IPS DF 19.7 (cell line): ENCODE measurements around the gene MRE11.
"Not testable (repeated sequence)": the region's sequence is repeated elsewhere in the genome, so short reads cannot be mapped to it uniquely, and the experiment has no call there.

Experiments used
- DNase-seq: peaks from one replicate; pipeline ENCODE4 v3.0.0-alpha.2; 2013; ENCODE audit warnings: low read depth, low spot score

Gene MRE11

GRCh38 chr11:94506513-94506912 is 12.9 kb upstream of the MRE11 start:
- not testable (repeated sequence) for DNase-seq

DNA sequence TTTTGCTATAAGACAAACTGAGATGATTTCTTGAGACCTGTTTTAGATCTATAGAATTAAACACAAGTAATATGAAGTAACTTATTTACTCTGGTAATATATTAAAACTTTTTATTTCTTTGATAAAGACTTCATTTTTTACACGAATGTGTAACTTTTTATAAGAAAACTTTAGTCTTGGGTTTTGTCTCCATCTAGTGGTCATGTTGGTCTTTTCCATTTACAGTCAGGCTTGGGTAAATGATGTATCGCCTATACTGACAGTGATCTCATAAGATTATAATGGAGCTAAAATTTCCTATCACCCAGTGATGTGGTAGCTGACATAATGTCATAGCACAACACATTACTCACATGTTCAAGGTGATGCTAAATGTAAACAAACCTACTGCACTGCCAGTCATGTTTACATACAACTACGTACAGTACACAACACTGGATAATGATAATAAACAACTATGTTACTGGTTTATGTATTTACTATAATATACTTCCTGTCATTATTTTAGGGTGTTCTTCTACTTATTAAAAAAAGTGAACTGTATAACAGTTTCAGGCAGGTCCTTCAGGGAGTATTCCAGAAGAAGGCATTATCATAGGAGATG is 11.1 kb upstream of the MRE11 start:
- no peak for DNase-seq

GRCh38 chr11:94501522-94501921 is 7.9 kb upstream of the MRE11 start:
- no peak for DNase-seq

GRCh38 chr11:94500181-94500580 is 6.5 kb upstream of the MRE11 start:
- no peak for DNase-seq

DNA sequence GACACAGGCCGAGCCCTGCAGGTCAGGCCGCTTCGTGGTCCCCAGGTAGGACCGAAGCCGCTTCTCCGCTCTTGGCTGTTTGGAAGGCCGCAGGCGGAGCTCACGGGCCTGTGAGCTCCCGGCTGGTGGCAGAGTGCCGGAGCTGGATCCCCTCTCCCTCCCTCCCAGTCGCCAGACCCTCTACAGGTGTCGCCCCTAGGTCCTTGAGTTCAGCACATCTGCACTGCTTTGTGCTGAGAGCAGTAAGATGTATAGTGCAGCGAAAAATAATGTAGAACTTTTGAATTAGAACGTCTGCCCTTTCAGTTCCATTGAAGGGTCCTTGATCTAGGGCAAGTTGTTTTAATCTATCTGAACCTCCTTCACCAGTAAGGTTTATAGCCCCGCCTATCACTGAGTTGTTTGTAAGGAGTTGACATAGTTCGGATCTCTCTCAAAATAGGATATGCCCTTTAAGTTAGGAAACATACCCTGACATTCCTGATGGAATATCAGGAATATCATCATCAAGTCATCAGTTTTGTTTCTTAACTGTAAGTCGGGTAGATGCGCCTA is 559 bp upstream of the MRE11 start:
- DNase-seq = no peak

- no peak for DNase-seq
Measured at GRCh38 chr11:94486068-94486467, 7.6 kb downstream of the MRE11 start.

DNA sequence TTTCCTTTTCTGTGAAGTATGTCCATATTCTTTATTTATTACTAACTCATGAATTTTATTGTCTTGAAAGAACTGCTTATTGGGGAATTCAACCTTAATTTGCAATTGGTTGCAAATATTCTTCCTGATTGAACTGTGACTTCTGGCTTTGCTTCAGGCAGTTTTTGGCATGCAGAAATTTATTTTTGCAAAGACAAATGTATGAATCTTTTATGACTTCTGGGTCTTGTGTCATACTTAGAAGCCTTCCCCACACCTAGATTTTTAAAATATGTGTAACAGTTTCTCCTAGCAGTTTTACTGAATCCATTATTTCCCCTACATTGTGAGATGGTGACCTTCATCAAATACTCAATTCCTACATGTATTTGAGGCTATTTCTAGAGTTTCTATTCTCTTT is 12.3 kb downstream of the MRE11 start:
- no peak for DNase-seq

DNA sequence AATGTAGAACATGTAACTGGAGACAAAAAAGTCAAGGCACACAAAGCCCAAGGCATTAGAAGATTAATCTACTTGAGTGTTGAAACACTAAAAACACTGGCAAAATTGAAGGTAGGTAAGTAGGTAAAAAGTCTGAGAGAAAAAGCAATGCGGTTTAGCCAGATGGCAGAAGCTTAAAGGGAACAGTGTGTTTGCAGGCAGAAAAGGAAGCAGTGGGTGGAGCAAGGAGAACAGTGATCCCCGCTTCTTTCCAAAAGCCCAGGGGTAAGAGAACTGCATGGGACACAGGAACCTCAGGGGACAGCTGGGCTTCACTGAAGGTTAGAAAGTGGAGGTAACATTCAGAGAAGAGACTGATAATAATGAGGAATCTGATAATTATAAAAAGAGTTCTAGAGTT is 16.0 kb downstream of the MRE11 start:
- DNase-seq = no peak

- DNase-seq = peak; percentile 23
Measured at GRCh38 chr11:94472916-94473799, 20.5 kb downstream of the MRE11 start.

- no peak for DNase-seq
Measured at GRCh38 chr11:94469416-94469815, 24.2 kb downstream of the MRE11 start.

- DNase-seq = no peak
Measured at GRCh38 chr11:94459576-94459975, 34.1 kb downstream of the MRE11 start.

DNA sequence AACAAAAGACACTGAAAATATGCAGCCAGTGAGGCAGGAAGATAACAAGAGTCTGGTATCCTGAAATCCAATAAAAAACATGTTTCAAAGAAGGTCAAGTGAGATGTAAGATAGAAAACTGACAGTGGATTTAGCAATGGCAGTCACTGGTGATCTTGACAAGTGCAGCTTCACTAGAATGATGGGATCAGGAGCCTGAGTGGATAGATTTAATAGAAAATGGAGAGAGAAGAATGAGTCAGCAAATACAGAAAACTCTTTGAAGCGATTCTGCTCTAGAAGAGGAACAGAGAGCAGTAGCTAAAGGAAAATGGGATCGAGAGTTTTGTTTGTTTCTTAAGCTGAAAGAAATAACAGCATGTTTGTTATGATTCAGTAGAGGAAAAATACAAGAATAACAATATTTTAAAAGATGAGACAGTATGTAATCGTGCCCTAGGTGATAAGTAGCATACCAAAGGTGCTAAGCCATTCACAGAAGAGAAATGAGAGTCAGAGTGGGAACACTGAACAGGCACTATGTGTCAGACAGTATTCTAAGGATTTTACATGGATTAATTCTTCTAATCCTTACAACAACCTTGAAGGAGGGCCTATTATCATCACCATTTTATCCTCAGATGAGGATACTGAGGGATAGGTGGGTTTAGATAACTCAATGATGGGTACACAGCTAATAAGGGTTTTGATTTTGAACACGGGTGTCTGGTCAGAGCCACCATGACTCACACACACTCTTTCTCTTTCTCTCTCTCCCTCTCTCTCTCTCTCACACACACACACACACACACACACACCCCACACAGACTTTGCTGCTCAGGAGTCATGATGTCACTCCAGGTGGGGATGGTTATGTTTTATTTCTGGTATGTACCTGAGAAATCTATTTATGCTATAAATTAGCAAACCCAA is 36.3 kb downstream of the MRE11 start:
- no peak for DNase-seq

GRCh38 chr11:94455861-94456260 is 37.8 kb downstream of the MRE11 start:
- no peak for DNase-seq

- no peak for DNase-seq
Measured at GRCh38 chr11:94454301-94454700, 39.3 kb downstream of the MRE11 start.

DNA sequence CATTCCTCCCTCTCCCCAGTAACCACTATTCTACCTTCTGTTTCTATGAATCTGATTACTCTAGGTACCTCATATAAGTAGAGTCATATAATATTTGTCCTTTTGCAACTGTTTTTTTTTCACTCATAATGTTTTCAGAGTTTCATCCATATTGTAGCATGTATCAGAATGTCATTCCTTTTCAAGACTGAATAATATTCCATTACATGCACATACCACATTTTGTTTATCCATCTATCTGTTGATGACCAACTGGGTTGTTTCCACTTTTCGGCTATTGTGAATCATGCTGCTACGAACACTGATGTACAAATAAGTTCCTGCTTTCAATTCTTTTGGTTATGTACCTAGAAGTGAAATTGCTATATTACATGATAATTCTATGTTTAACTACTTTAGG is 40.7 kb downstream of the MRE11 start:
- no peak for DNase-seq

GRCh38 chr11:94450048-94450447 is 43.6 kb downstream of the MRE11 start:
- no peak for DNase-seq

DNA sequence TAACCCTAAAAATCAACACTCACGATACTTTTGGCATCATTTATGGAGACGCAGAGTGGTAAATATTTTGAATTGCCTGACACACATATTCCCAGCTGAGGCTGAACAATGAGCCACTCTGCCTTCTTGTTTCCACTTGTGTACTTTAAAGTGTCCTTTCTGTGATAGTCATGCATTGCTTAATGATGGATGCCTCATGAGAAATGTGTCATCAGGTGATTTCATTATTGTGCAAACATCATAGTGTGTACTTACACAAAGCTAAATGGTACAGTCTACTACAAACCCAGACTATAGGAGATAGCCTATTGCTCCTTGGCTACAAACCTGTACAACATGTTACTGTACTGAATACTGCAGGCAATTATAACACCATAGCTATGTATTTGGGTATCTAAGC is 44.2 kb downstream of the MRE11 start:
- DNase-seq = no peak

DNA sequence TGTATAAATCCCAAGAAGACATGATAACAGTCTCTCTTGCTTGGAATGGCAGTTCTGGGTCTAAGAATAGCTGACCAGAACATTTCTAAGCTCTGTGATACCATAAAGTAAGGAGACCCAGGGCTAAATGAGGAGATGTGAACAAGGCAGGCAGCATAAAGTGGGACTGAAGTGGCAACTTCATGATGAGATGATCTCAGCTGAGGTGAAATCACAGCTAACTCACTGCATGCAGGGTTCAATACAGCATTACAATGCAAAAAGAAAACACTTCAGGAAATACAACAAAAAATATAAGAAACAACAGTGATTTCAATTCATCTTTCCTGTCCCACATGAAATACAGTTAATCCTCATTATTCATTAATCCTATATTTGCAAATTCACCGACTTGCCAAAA is 44.6 kb downstream of the MRE11 start:
- DNase-seq = no peak

DNA sequence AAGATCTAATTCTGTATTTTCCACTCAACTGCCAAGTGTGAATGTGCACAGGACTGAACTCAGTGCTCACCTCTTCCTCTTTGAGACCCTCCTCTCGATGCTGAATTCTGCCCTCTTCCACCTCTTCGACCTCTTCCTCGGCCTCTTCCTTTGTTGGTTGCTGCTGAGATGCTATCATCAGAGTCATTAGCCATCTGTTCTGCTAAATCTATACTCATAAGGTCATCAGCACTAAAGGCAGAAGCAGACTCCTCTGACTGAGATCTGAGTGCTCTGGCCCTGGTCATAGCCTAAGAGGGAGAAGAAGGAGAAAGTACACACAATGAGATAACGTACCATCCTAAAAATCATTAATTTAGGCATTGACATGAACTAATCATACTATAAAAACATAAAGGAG is 46.5 kb downstream of the MRE11 start:
- DNase-seq = no peak

- no peak for DNase-seq
Measured at GRCh38 chr11:94445641-94446040, 48.0 kb downstream of the MRE11 start.

- no peak for DNase-seq
Measured at GRCh38 chr11:94433049-94433448, 60.6 kb downstream of the MRE11 start.

DNA sequence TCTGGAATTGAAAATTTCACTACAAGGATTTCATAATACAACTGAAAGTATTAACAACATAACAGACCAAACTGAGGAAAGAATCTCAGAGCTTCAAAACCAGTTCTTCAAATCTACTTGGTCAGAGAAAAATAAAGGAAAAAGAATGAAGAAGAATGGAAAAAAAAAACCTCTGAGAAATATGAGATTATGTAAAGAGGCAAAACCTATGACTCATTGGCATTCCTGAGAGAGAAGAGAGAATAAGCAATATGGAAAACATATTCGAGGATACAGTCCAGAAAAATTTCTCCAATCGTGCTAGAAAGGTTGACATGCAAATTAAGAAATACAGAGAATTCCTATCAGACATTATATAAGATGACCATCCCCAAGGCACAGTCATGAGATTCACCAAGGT is 69.0 kb downstream of the MRE11 start:
- DNase-seq = no peak
